K562 (cell line): Measurements from ENCODE around the gene TMC6.

Experiments used
- HMG20A ChIP-seq: fragments of 450-650 bp; formaldehyde crosslinking; conservative IDR thresholded peaks from 2 replicates; pipeline ENCODE4 v1.4.0; 2020; ENCODE audit warnings: mild to moderate bottlenecking, mixed read lengths
- TF ChIP-seq, protein P1 (sequence below): sonication (generic); formaldehyde crosslinking; IDR thresholded peaks from 2 replicates; pipeline ENCODE4 v1.8.1; 2023; ENCODE audit warnings: mild to moderate bottlenecking, missing genetic modification reagents

DNA sequence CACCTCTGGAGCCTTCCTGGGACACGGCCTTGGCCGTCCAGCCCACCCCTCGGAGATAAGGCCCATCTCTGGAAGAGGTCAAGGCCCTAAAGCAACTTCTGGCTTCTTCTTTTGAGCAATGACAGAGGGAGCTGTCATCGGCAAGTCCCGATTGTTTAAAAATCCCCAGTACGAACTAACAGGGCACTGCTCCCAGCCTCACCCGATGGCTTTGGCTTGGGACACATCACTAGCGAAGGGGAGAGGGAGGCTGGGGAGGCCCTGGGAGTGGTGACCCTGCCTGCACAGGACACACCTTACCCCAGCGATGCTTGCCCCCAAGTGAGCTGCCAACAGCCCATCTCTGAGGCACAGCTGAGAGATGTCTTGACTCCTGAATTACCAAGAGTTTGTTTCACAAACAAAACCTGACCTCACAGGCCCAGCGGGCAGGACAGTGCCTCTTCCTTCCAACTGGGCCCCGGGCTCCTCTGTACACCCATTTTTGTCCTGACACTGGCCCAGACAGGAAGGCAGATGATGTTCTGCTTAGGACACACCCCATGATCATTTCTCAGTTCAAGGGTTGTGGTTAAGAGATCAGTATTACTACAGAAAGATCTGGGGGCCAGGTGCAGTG lies 44.7 kb upstream of the TMC6 start:
- TF ChIP-seq HMG20A (CRISPR knock-in tag): no peak
- TF ChIP-seq, protein P1, sequence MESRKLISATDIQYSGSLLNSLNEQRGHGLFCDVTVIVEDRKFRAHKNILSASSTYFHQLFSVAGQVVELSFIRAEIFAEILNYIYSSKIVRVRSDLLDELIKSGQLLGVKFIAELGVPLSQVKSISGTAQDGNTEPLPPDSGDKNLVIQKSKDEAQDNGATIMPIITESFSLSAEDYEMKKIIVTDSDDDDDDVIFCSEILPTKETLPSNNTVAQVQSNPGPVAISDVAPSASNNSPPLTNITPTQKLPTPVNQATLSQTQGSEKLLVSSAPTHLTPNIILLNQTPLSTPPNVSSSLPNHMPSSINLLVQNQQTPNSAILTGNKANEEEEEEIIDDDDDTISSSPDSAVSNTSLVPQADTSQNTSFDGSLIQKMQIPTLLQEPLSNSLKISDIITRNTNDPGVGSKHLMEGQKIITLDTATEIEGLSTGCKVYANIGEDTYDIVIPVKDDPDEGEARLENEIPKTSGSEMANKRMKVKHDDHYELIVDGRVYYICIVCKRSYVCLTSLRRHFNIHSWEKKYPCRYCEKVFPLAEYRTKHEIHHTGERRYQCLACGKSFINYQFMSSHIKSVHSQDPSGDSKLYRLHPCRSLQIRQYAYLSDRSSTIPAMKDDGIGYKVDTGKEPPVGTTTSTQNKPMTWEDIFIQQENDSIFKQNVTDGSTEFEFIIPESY (CRISPR knock-in tag): no peak
